Muscle layer of duodenum (tissue), 2 donors: ENCODE data around the gene KITLG.

Source experiments
- H3K27ac ChIP-seq: one replicate; pipeline ENCODE4 v1.7.0; 2013; ENCODE audit warnings: mild to moderate bottlenecking, low read length
- H3K27me3 ChIP-seq: one replicate; pipeline ENCODE4 v1.7.0; 2013; ENCODE audit warnings: low read depth, mild to moderate bottlenecking, control low read depth, low read length
- H3K36me3 ChIP-seq, 2 donors: one replicate each; pipeline ENCODE4 v1.7.0; 2013; ENCODE audit warnings: low read length in 2 of 2, control low read depth in 1 of 2, mild to moderate bottlenecking in 1 of 2; ENCODE audit not compliant: insufficient read depth in 2 of 2, control insufficient read depth in 1 of 2
- H3K4me1 ChIP-seq, 2 donors: one replicate each; pipeline ENCODE4 v1.7.0; 2013; ENCODE audit warnings: low read length in 2 of 2, mild to moderate bottlenecking in 2 of 2, control low read depth in 1 of 2, moderate library complexity in 1 of 2; ENCODE audit not compliant: insufficient read depth in 2 of 2, control insufficient read depth in 1 of 2
- H3K4me3 ChIP-seq, 2 donors: one replicate each; pipeline ENCODE4 v1.7.0; 2013; ENCODE audit warnings: low read length in 2 of 2, low read depth in 1 of 2, mild to moderate bottlenecking in 1 of 2
- H3K9me3 ChIP-seq, 2 donors: one replicate each; pipeline ENCODE4 v1.7.0; 2013; ENCODE audit warnings: low read length in 2 of 2, control low read depth in 1 of 2, mild to moderate bottlenecking in 1 of 2; ENCODE audit not compliant: control insufficient read depth in 1 of 2
- donor health status: healthy.

KITLG gene

GRCh38 chr12:88445705-88446394 is 134.4 kb downstream of the KITLG start:
- H3K4me1 ChIP-seq: no peaks in the 10 kb centered on the region
- no peak overlapping the region for H3K27ac ChIP-seq
- no peak overlapping the region for H3K4me3 ChIP-seq
- no peaks in the 10 kb centered on the region for H3K36me3 ChIP-seq
- H3K9me3 ChIP-seq: no peaks in the 10 kb centered on the region
- no peaks in the 10 kb centered on the region for H3K27me3 ChIP-seq

DNA sequence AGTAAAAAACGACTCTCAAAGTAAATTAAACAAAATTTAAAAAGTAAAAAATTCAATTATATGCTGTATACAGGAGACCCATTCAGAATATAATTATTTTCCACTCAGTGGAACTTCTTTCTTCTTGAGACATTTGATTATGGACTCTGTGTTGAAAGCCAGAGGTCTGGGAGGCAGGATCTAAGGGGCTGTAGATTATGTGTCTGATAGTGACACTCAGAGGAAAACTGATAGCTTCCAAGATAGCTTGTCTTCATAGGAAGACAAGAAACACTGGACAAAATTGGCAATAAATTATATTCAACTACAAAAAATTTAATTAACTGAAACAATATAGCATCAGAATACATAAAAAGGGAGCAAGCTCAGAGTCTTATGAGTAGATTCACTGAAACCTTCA is 135.8 kb downstream of the KITLG start:
- Histone ChIP-seq H3K4me3 (no peak overlapping the region), H3K27ac (no peak overlapping the region), H3K4me1 (no peaks in the 10 kb centered on the region), H3K9me3 (no peaks in the 10 kb centered on the region), H3K27me3 (no peaks in the 10 kb centered on the region), H3K36me3 (no peaks in the 10 kb centered on the region)
